Keratinocyte (primary cell): ENCODE measurements around the gene KCNH2. TPM values are rescaled to one million over a fixed set of nuclear protein-coding genes. Genes with fewer than 3 reads are reported as not detected.

Experiments
- DNase-seq: peaks from one replicate; pipeline ENCODE4 v3.0.0-alpha.2; 2011; ENCODE audit warnings: low read depth, missing footprints, low spot score
- FAIRE-seq: peaks from 2 replicates; lab custom pipeline; 2011; peaks lifted over from hg19 to GRCh38; lab: Jason Lieb, UNC
- H2AFZ ChIP-seq: 2 replicates; pipeline ENCODE4 v1.6.0; 2012; ENCODE audit warnings: low read length, control low read depth, inconsistent platforms; ENCODE audit not compliant: control insufficient read depth
- H3K27ac ChIP-seq: 2 replicates; pipeline ENCODE4 v1.5.1; 2011; ENCODE audit warnings: low read length; ENCODE audit not compliant: control insufficient read depth, insufficient read depth
- H3K27me3 ChIP-seq: 3 replicates; pipeline ENCODE4 v1.6.0; 2011; ENCODE audit warnings: low read length; ENCODE audit not compliant: control insufficient read depth, insufficient read depth; ENCODE audit errors: extremely low read depth
- H3K36me3 ChIP-seq, 2 experiments: 2 replicates in 1 of 2; 3 replicates in 1 of 2; pipeline ENCODE4 v1.5.1; 2011; ENCODE audit warnings: low read length in 2 of 2, mild to moderate bottlenecking in 1 of 2; ENCODE audit not compliant: control insufficient read depth in 2 of 2, insufficient read depth in 2 of 2; ENCODE audit errors: extremely low read depth in 1 of 2
- H3K4me1 ChIP-seq: 3 replicates; pipeline ENCODE4 v1.5.1; 2011; ENCODE audit warnings: low read length; ENCODE audit not compliant: control insufficient read depth, insufficient read depth; ENCODE audit errors: extremely low read depth
- H3K4me2 ChIP-seq: 3 replicates; pipeline ENCODE4 v1.6.0; 2011; ENCODE audit warnings: low read depth, low read length; ENCODE audit not compliant: control insufficient read depth, insufficient read depth; ENCODE audit errors: extremely low read depth
- H3K4me3 ChIP-seq, 3 experiments: fragments of 200-600 bp in 1 of 3; sonication (generic) in 1 of 3; 2 replicates in 2 of 3; 3 replicates in 1 of 3; pipeline ENCODE4 v1.5.1; 2011 to 2016; ENCODE audit warnings: low read length in 3 of 3, mild to moderate bottlenecking in 3 of 3, control low read depth in 2 of 3, inconsistent platforms in 1 of 3, low read depth in 1 of 3, mixed read lengths in 1 of 3, mixed run types in 1 of 3, moderate library complexity in 1 of 3; ENCODE audit not compliant: control insufficient read depth in 2 of 3, insufficient read depth in 2 of 3; ENCODE audit errors: extremely low read depth in 1 of 3
- H3K79me2 ChIP-seq: 2 replicates; pipeline ENCODE4 v1.6.0; 2012; ENCODE audit warnings: low read length; ENCODE audit not compliant: control insufficient read depth, insufficient read depth
- H3K9ac ChIP-seq: 3 replicates; pipeline ENCODE4 v1.6.0; 2011; ENCODE audit warnings: low read length; ENCODE audit not compliant: control insufficient read depth, insufficient read depth; ENCODE audit errors: extremely low read depth
- H3K9me1 ChIP-seq: 3 replicates; pipeline ENCODE4 v1.6.0; 2011; ENCODE audit warnings: low read length; ENCODE audit not compliant: control insufficient read depth, insufficient read depth; ENCODE audit errors: extremely low read depth
- H3K9me3 ChIP-seq: 2 replicates; pipeline ENCODE4 v1.5.1; 2012; ENCODE audit warnings: low read depth, low read length; ENCODE audit not compliant: control insufficient read depth
- H4K20me1 ChIP-seq: 3 replicates; pipeline ENCODE4 v1.6.0; 2011; ENCODE audit warnings: low read length; ENCODE audit not compliant: control insufficient read depth, insufficient read depth; ENCODE audit errors: extremely low read depth
- CTCF ChIP-seq, 3 experiments: IDR thresholded peaks in 1 of 3; conservative IDR thresholded peaks in 1 of 3; optimal IDR thresholded peaks in 1 of 3; 2 replicates in 2 of 3; 3 replicates in 1 of 3; pipeline versions ENCODE3 to v1.5.1; 2011; ENCODE audit warnings: low read length in 3 of 3, mild to moderate bottlenecking in 3 of 3, moderate library complexity in 2 of 3, control low read depth in 1 of 3, inconsistent platforms in 1 of 3; ENCODE audit not compliant: insufficient read depth in 2 of 3; ENCODE audit errors: extremely low read depth in 1 of 3
- EZH2 ChIP-seq: IDR thresholded peaks from one replicate; pipeline ENCODE4 v1.6.1; 2012; ENCODE audit warnings: inconsistent platforms, mild to moderate bottlenecking, low read length, moderate library complexity
- dilution Hi-C: fragments of 300-500 bp; cut with MboI; formaldehyde crosslinking; loops from one replicate; pipeline ENCODE4 v1.7.0; 2020; ENCODE audit warnings: low sequenced_read_pairs; ENCODE audit not compliant: extremely low pct_ligation_motif_present
- polyA plus RNA-seq, 5 experiments: library from polyadenylated mRNA; depleted of rRNA in 3 of 5; stranded (reverse) in 3 of 5; stranded (forward) in 1 of 5; unstranded in 1 of 5; fragments of >200 nt; gene quantifications; 1 replicate in 1 of 5; 2 replicates in 3 of 5; 3 replicates in 1 of 5; pipeline versions ENCODE4 v1.2.1 to v1.2.3, GENCODE V29; 2011 to 2012; ENCODE audit warnings: missing spikeins in 2 of 5, low read depth in 1 of 5, low replicate concordance in 1 of 5

Gene KCNH2
- polyA plus RNA-seq, 1 donor (not counting 4 experiments of a cell fraction or from before 2014, with no cell fraction given): 0.03 TPM

GRCh38 chr7:150958597-150958996, 19.5 kb downstream of the KCNH2 start:
- Histone ChIP-seq H3K9me3 (no peaks in the 10 kb centered on the region), H3K79me2 (no peaks in the 10 kb centered on the region), H3K9ac (no peak overlapping the region), H4K20me1 (no peaks in the 10 kb centered on the region), H3K27ac (no peak overlapping the region), H3K9me1 (no peaks in the 10 kb centered on the region), H3K36me3 (no peaks in the 10 kb centered on the region), H3K4me1 (no peaks in the 10 kb centered on the region), H3K27me3 (peaks cover 69% of the 10 kb centered on the region), H3K4me3 (no peak overlapping the region), H2AFZ (no peak overlapping the region), H3K4me2 (no peak overlapping the region)
- dilution Hi-C loops: no loop called here
- FAIRE-seq (no peak), DNase-seq (no peak)
- peak; percentile 58 for TF ChIP-seq EZH2
- no peak for TF ChIP-seq CTCF (optimal IDR thresholded peaks at IDR 0.05 in 1 of 3, IDR thresholded peaks at IDR 0.05 in 1 of 3, conservative IDR thresholded peaks at IDR 0.05 in 1 of 3; ENCODE audit: extremely low read depth in 1 of 3, insufficient read depth in 2 of 3, low read length in 3 of 3)

GRCh38 chr7:150958062-150958552, 20.0 kb downstream of the KCNH2 start:
- no peak overlapping the region for H3K4me2 ChIP-seq
- no peak for TF ChIP-seq EZH2
- H3K4me3 ChIP-seq: no peak overlapping the region
- FAIRE-seq: no peak
- no peak for DNase-seq
- H3K79me2 ChIP-seq: no peaks in the 10 kb centered on the region
- H3K36me3 ChIP-seq: no peaks in the 10 kb centered on the region
- no peaks in the 10 kb centered on the region for H3K4me1 ChIP-seq
- dilution Hi-C loops: no loop called here
- no peaks in the 10 kb centered on the region for H4K20me1 ChIP-seq
- H3K27ac ChIP-seq: no peak overlapping the region
- H3K9me1 ChIP-seq: no peaks in the 10 kb centered on the region
- H2AFZ ChIP-seq: no peak overlapping the region
- peaks cover 68% of the 10 kb centered on the region for H3K27me3 ChIP-seq
- no peak overlapping the region for H3K9ac ChIP-seq
- H3K9me3 ChIP-seq: no peaks in the 10 kb centered on the region
